Measurements from ENCODE around the gene MYLK2. TPM values are rescaled to one million over a fixed set of nuclear protein-coding genes. Genes with fewer than 3 reads are reported as not detected.

Gene MYLK2
- total and polyA plus RNA-seq, 10 of the 15 experiments (the other 5 are each of a cell fraction or from before 2014, with no cell fraction given), result 0.04 to 0.67 (median 0.18) TPM; not detected in 1

DNA sequence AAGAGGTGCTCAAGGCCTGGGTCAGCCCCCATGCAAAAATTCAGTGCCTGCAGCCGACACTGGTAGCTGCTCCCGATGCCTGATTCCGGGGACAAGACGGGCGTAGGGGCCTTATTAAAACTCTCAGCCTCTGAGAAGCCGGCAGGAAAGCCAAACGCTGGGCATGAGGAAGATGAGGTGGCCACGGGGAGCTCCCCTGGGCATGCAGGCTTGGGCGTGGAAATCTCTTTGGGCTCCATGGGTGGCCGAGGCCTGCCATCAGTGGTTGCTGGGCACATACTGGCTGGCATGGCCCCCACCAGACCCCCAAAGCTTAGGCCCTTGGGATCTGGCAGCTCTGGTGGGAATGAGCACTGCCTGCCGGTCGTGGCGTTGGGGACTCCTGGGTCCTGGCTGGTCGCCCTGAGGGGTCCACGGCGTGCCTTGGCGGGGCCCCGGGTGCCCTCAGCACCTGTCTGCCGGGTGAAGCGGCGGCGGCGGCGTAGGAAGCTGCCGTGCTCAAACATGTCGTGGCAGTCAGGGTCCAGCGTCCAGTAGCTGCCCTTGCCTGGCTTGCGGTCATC, 25.7 kb downstream of the MYLK2 start (continued):
- TF ChIP-seq NFIC (IDR thresholded peaks at IDR 0.05; ENCODE audit: low read depth, low read length) (no peak), BMI1 (IDR thresholded peaks at IDR 0.05; ENCODE audit: borderline replicate concordance) (no peak)

DNA sequence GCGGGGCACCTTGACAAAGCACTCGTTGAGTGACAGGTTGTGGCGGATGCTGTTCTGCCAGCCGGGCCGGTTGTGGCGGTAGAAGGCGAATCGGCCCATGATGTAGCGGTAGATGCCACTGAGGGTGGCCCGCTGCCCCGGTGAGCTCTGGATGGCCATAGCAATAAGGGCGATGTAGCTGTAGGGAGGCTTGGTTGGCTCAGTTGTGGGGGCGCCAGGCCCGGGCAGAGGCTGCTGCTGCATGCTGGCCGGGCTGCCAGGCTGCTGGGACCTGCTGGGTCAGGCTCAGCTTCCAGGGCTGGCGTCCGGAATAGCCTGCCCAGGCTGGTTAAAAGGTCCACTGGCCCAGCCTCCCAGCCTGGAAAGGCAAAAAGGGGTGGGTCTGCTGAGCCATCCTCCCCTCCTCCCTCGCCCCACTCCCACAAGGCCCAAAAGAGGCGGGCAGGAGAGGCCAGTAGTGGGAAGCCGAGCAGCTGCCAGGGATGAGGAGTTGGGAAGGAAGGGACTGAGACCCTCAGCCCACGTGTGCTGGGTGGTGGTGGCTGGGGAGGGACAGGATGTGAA, 26.2 kb downstream of the MYLK2 start, which contains the start of gene FOXS1:
FOXS1 (minus strand) TSS at position 305 of the 564 bp plus-strand sequence; CDS start at position 243, 62 bp downstream.
- 70% methylated on average over 21 of the region's 21 CpGs for WGBS (ENCODE audit: insufficient coverage, insufficient replicate concordance, low lambda C conversion rate, missing lambda C conversion rate)
- DNase-seq (ENCODE audit: low read depth, low spot score) (no peak), FAIRE-seq (no peak), ATAC-seq (no peak)
- ChIA-PET CTCF (interaction anchor here (0.8 to 7.3 kb wide), 5 partner anchors 10 to 187 kb away, joined by 3 to 109 read pairs (median 3); partner anchors contain the start of gene MYLK2), RAD21 (ENCODE audit: unreplicated experiment) (interaction anchor here (1.7 to 1.9 kb wide), 2 partner anchors 22 to 112 kb away, joined by 4 read pairs; no protein-coding TSS in a partner anchor), SMC1A (ENCODE audit: uncharacterized antibody, unreplicated experiment) (no interaction called here), POLR2A (no interaction called here)
- Histone ChIP-seq H3K36me3 (ENCODE audit: control insufficient read depth in 2 of 2, insufficient read depth in 2 of 2, low read length in 1 of 2) (no peaks in the 10 kb centered on the region), H3K9me3 (replicated peaks; ENCODE audit: control insufficient read depth, insufficient read depth, low read length) (no peaks in the 10 kb centered on the region), H4K20me1 (ENCODE audit: control insufficient read depth, insufficient read depth) (no peaks in the 10 kb centered on the region; the same call in 1 of the 2 replicates), H3K4me1 (ENCODE audit: control insufficient read depth, insufficient read depth, low read length) (peaks cover 5% of the 10 kb centered on the region; the same call in 1 of the 2 replicates), H3K4me3 (no peak within 1 kb of the TSS), H3K9ac (ENCODE audit: control insufficient read depth, insufficient read depth, low read length) (no peak within 1 kb of the TSS), H3K27ac (ENCODE audit: control insufficient read depth, insufficient read depth) (no peak within 1 kb of the TSS), H3K27me3 (replicated peaks in 1 of 2; ENCODE audit: control insufficient read depth in 2 of 2, insufficient read depth in 2 of 2, low read length in 1 of 2) (no peaks in the 10 kb centered on the region; a peak in 2 of 4 replicates), H3K4me2 (ENCODE audit: control insufficient read depth, insufficient read depth) (no peak within 1 kb of the TSS), H3K79me2 (ENCODE audit: control insufficient read depth, insufficient read depth, low read length) (no peaks in the 10 kb centered on the region), H2AFZ (ENCODE audit: control insufficient read depth, low read depth, low read length) (no peak within 1 kb of the TSS)
- BruUV-seq (replicated peaks), result no TSS peak
- in situ Hi-C loops (cut with MboI), result no loop called here
- intact Hi-C loops (cut with micrococcal nuclease; ENCODE audit: unreplicated experiment), result loop anchor here (5.0 kb wide), 1 partner anchor 172 kb away; no protein-coding TSS in a partner anchor
- TF ChIP-seq RFX5 (IDR thresholded peaks at IDR 0.05; ENCODE audit: low read depth, low read length) (no peak), BACH1 (IDR thresholded peaks at IDR 0.05; ENCODE audit: borderline replicate concordance) (no peak), FOXM1 (IDR thresholded peaks at IDR 0.05; ENCODE audit: low read depth, low read length) (no peak), EED (IDR thresholded peaks at IDR 0.05; ENCODE audit: low read depth) (no peak), RUNX3 (IDR thresholded peaks at IDR 0.05; ENCODE audit: low read length) (no peak), HDAC2 (IDR thresholded peaks at IDR 0.05) (no peak), NFYB (IDR thresholded peaks at IDR 0.05; ENCODE audit: insufficient read depth, low read depth, low read length) (no peak), SMAD1 (IDR thresholded peaks at IDR 0.05; ENCODE audit: low read depth, partially characterized antibody) (no peak)
- TF ChIP-seq, protein P1, sequence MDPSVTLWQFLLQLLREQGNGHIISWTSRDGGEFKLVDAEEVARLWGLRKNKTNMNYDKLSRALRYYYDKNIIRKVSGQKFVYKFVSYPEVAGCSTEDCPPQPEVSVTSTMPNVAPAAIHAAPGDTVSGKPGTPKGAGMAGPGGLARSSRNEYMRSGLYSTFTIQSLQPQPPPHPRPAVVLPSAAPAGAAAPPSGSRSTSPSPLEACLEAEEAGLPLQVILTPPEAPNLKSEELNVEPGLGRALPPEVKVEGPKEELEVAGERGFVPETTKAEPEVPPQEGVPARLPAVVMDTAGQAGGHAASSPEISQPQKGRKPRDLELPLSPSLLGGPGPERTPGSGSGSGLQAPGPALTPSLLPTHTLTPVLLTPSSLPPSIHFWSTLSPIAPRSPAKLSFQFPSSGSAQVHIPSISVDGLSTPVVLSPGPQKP (IDR thresholded peaks at IDR 0.05; ENCODE audit: low read depth, low read length), result no peak
- TF ChIP-seq, protein P2, sequence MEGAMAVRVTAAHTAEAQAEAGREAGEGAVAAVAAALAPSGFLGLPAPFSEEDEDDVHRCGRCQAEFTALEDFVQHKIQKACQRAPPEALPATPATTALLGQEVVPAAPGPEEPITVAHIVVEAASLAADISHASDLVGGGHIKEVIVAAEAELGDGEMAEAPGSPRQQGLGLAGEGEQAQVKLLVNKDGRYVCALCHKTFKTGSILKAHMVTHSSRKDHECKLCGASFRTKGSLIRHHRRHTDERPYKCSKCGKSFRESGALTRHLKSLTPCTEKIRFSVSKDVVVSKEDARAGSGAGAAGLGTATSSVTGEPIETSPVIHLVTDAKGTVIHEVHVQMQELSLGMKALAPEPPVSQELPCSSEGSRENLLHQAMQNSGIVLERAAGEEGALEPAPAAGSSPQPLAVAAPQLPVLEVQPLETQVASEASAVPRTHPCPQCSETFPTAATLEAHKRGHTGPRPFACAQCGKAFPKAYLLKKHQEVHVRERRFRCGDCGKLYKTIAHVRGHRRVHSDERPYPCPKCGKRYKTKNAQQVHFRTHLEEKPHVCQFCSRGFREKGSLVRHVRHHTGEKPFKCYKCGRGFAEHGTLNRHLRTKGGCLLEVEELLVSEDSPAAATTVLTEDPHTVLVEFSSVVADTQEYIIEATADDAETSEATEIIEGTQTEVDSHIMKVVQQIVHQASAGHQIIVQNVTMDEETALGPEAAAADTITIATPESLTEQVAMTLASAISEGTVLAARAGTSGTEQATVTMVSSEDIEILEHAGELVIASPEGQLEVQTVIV (IDR thresholded peaks at IDR 0.05; ENCODE audit: borderline replicate concordance, partially characterized antibody), result no peak
- TF ChIP-seq, protein P3, sequence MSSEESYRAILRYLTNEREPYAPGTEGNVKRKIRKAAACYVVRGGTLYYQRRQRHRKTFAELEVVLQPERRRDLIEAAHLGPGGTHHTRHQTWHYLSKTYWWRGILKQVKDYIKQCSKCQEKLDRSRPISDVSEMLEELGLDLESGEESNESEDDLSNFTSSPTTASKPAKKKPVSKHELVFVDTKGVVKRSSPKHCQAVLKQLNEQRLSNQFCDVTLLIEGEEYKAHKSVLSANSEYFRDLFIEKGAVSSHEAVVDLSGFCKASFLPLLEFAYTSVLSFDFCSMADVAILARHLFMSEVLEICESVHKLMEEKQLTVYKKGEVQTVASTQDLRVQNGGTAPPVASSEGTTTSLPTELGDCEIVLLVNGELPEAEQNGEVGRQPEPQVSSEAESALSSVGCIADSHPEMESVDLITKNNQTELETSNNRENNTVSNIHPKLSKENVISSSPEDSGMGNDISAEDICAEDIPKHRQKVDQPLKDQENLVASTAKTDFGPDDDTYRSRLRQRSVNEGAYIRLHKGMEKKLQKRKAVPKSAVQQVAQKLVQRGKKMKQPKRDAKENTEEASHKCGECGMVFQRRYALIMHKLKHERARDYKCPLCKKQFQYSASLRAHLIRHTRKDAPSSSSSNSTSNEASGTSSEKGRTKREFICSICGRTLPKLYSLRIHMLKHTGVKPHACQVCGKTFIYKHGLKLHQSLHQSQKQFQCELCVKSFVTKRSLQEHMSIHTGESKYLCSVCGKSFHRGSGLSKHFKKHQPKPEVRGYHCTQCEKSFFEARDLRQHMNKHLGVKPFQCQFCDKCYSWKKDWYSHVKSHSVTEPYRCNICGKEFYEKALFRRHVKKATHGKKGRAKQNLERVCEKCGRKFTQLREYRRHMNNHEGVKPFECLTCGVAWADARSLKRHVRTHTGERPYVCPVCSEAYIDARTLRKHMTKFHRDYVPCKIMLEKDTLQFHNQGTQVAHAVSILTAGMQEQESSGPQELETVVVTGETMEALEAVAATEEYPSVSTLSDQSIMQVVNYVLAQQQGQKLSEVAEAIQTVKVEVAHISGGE (CRISPR knock-in tag; IDR thresholded peaks at IDR 0.05), result no peak
- TF ChIP-seq, protein P4, sequence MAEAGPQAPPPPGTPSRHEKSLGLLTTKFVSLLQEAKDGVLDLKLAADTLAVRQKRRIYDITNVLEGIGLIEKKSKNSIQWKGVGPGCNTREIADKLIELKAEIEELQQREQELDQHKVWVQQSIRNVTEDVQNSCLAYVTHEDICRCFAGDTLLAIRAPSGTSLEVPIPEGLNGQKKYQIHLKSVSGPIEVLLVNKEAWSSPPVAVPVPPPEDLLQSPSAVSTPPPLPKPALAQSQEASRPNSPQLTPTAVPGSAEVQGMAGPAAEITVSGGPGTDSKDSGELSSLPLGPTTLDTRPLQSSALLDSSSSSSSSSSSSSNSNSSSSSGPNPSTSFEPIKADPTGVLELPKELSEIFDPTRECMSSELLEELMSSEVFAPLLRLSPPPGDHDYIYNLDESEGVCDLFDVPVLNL (IDR thresholded peaks at IDR 0.05; ENCODE audit: low read depth, low read length), result no peak

Measured in GM12878 (cell line).